Gastroesophageal sphincter (tissue), 4 donors: ENCODE results near the gene FDXACB1. TPM values are rescaled to one million over a fixed set of nuclear protein-coding genes. Genes with fewer than 3 reads are reported as not detected.

Experiments used
- ATAC-seq: fragments of 150-250 bp; one replicate; pipeline ENCODE4 v1.9.1; 2016; ENCODE audit warnings: mild to moderate bottlenecking, moderate library complexity
- H3K27ac ChIP-seq, 4 donors: fragments of 200-600 bp; sonication (generic) in 3 of 4; 1 replicate in 3 of 4; 2 replicates in 1 of 4; pipeline ENCODE4 v1.5.1; 2016 to 2019
- H3K27me3 ChIP-seq: fragments of 200-600 bp; sonication (generic); one replicate; pipeline ENCODE4 v1.5.1; 2019
- H3K36me3 ChIP-seq, 2 donors: fragments of 200-600 bp; sonication (generic); one replicate each; pipeline ENCODE4 v1.5.1; 2019; ENCODE audit warnings: control low read depth in 1 of 2
- H3K4me1 ChIP-seq, 3 donors: fragments of 200-600 bp; sonication (generic); 1 replicate in 2 of 3; 2 replicates in 1 of 3; pipeline ENCODE4 v1.5.1; 2016 to 2019; ENCODE audit warnings: control low read depth in 2 of 3
- H3K4me3 ChIP-seq, 2 donors: fragments of 200-600 bp; sonication (generic); one replicate each; pipeline ENCODE4 v1.5.1; 2019; ENCODE audit warnings: mild to moderate bottlenecking in 1 of 2, moderate library complexity in 1 of 2
- H3K9me3 ChIP-seq, 3 donors: fragments of 200-600 bp; sonication (generic); one replicate each; pipeline ENCODE4 v1.5.1; 2017 to 2019; ENCODE audit warnings: control low read depth in 2 of 3
- EP300 ChIP-seq: sonication (generic); formaldehyde crosslinking; IDR thresholded peaks from one replicate; pipeline ENCODE4 v1.6.1; 2017; ENCODE audit warnings: antibody characterized with exemption, mild to moderate bottlenecking
- POLR2A ChIP-seq, 2 donors: fragments of 450-650 bp; IDR thresholded peaks; one replicate each; pipeline ENCODE4 v1.6.1; 2017; ENCODE audit warnings: antibody characterized with exemption in 2 of 2, mild to moderate bottlenecking in 2 of 2, moderate library complexity in 1 of 2
- POLR2AphosphoS5 ChIP-seq: sonication (generic); formaldehyde crosslinking; IDR thresholded peaks from one replicate; pipeline ENCODE4 v1.6.1; 2017; ENCODE audit warnings: antibody characterized with exemption
- WGBS, 2 donors: methylation state at CpG; one replicate each; pipeline ENCODE4 v1.1.5; 2018; ENCODE audit warnings: low coverage in 1 of 2; 5-methylcytosine and 5-hydroxymethylcytosine counted together
- total RNA-seq, 4 donors: library from RNA; depleted of rRNA; stranded (reverse); fragments of >200 nt; gene quantifications; one replicate each; pipeline ENCODE4 v1.1.0, GENCODE V29; 2016
- TF ChIP-seq, protein P1 (sequence below), 4 experiments: fragments of 200-600 bp in 2 of 4; fragments of 450-650 bp in 2 of 4; sonication (generic) in 1 of 4; IDR thresholded peaks; one replicate each; pipeline ENCODE4 v1.5.1; 2017 to 2019; ENCODE audit warnings: antibody characterized with exemption in 4 of 4, mild to moderate bottlenecking in 2 of 4, moderate library complexity in 2 of 4

The FDXACB1 gene
- total RNA-seq, 4 donors from 2014 or later: 0.16 to 1.1 (median 0.99) TPM

GRCh38 chr11:111917788-111918187, 38.8 kb upstream of the FDXACB1 start:
- 92 to 94% methylated on average over 3 of the region's 3 CpGs for WGBS, 2 donors
- no peak for ATAC-seq
- TF ChIP-seq, protein P1, sequence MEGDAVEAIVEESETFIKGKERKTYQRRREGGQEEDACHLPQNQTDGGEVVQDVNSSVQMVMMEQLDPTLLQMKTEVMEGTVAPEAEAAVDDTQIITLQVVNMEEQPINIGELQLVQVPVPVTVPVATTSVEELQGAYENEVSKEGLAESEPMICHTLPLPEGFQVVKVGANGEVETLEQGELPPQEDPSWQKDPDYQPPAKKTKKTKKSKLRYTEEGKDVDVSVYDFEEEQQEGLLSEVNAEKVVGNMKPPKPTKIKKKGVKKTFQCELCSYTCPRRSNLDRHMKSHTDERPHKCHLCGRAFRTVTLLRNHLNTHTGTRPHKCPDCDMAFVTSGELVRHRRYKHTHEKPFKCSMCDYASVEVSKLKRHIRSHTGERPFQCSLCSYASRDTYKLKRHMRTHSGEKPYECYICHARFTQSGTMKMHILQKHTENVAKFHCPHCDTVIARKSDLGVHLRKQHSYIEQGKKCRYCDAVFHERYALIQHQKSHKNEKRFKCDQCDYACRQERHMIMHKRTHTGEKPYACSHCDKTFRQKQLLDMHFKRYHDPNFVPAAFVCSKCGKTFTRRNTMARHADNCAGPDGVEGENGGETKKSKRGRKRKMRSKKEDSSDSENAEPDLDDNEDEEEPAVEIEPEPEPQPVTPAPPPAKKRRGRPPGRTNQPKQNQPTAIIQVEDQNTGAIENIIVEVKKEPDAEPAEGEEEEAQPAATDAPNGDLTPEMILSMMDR (IDR thresholded peaks at IDR 0.05): no peak
- TF ChIP-seq POLR2AphosphoS5: no peak
- TF ChIP-seq POLR2A (IDR thresholded peaks at IDR 0.05): no peak
- no peak for TF ChIP-seq EP300
- Histone ChIP-seq H3K4me1 (peaks cover 0 to 50% (median 10%) of the 10 kb centered on the region in 3 donors), H3K36me3 (no peaks in the 10 kb centered on the region), H3K27me3 (no peaks in the 10 kb centered on the region), H3K9me3 (no peaks in the 10 kb centered on the region), H3K4me3 (no peak overlapping the region), H3K27ac (no peak overlapping the region)

GRCh38 chr11:111917312-111917711, 38.3 kb upstream of the FDXACB1 start:
- no peaks in the 10 kb centered on the region for H3K36me3 ChIP-seq
- WGBS, 2 donors: 93 to 97% methylated on average over 2 of the region's 2 CpGs
- H3K27ac ChIP-seq: no peak overlapping the region
- H3K4me3 ChIP-seq: no peak overlapping the region
- no peak for TF ChIP-seq POLR2A (IDR thresholded peaks at IDR 0.05)
- TF ChIP-seq, protein P1 (IDR thresholded peaks at IDR 0.05): no peak
- TF ChIP-seq POLR2AphosphoS5: no peak
- TF ChIP-seq EP300: no peak
- ATAC-seq: no peak
- H3K9me3 ChIP-seq: no peaks in the 10 kb centered on the region
- H3K27me3 ChIP-seq: no peaks in the 10 kb centered on the region
- H3K4me1 ChIP-seq: peaks cover 0 to 45% (median 6%) of the 10 kb centered on the region in 3 donors

- Histone ChIP-seq H3K4me3 (no peak overlapping the region), H3K27me3 (no peaks in the 10 kb centered on the region), H3K9me3 (no peaks in the 10 kb centered on the region), H3K36me3 (no peaks in the 10 kb centered on the region), H3K27ac (no peak overlapping the region), H3K4me1 (peaks cover 0 to 40% (median under 1%) of the 10 kb centered on the region in 3 donors)
- WGBS, 2 donors: 88 to 100% methylated on average over 1 of the region's 1 CpG
- no peak for ATAC-seq
- TF ChIP-seq POLR2A (IDR thresholded peaks at IDR 0.05): no peak
- TF ChIP-seq EP300: no peak
- TF ChIP-seq POLR2AphosphoS5: no peak
- TF ChIP-seq, protein P1 (IDR thresholded peaks at IDR 0.05): no peak
These were observed 37.8 kb upstream of the FDXACB1 start for GRCh38 chr11:111916768-111917167.

GRCh38 chr11:111913997-111914396, 35.0 kb upstream of the FDXACB1 start:
- H3K27me3 ChIP-seq: no peaks in the 10 kb centered on the region
- H3K4me1 ChIP-seq: peaks cover 0 to 55% (median 0%) of the 10 kb centered on the region in 3 donors
- peak overlapping the region; percentile 98 to 100 (median 100) for H3K27ac ChIP-seq
- 0 to 8% methylated on average over 1 to 2 of the region's 4 CpGs for WGBS, 2 donors
- H3K9me3 ChIP-seq: no peaks in the 10 kb centered on the region
- H3K36me3 ChIP-seq: peaks cover 0 to 13% of the 10 kb centered on the region in 2 donors
- TF ChIP-seq POLR2AphosphoS5: peak; percentile 96
- TF ChIP-seq, protein P1 (IDR thresholded peaks at IDR 0.05): no peak
- no peak for TF ChIP-seq EP300
- peak; percentile 40 to 80 for TF ChIP-seq POLR2A (IDR thresholded peaks at IDR 0.05)
- peak; percentile 24 for ATAC-seq
- H3K4me3 ChIP-seq: peak overlapping the region; percentile 75 to 80

- Histone ChIP-seq H3K27ac (peak overlapping the region; percentile 98 to 100 (median 100)), H3K4me1 (peaks cover 0 to 62% (median 0%) of the 10 kb centered on the region in 3 donors), H3K4me3 (peak overlapping the region; percentile 75 to 80), H3K36me3 (peaks cover 0 to 21% of the 10 kb centered on the region in 2 donors), H3K27me3 (no peaks in the 10 kb centered on the region), H3K9me3 (no peaks in the 10 kb centered on the region)
- WGBS, 2 donors: 6 to 17% methylated on average over 4 to 9 of the region's 24 CpGs
- TF ChIP-seq, protein P1 (IDR thresholded peaks at IDR 0.05): peak in 1 of 4 experiments; percentile 9
- TF ChIP-seq POLR2A (IDR thresholded peaks at IDR 0.05) (peak in 1 of 2 donors; percentile 37), EP300 (no peak), POLR2AphosphoS5 (peak; percentile 42)
- no peak for ATAC-seq
These were observed 34.3 kb upstream of the FDXACB1 start for GRCh38 chr11:111913031-111913861.
